Measurements from ENCODE around the gene LHCGR. TPM values are rescaled to one million over a fixed set of nuclear protein-coding genes. Genes with fewer than 3 reads are reported as not detected.

Gene LHCGR
- polyA plus RNA-seq, 1 of the 3 experiments (the other 2 are of a cell fraction): not detected

GRCh38 chr2:48767330-48767729 lies 11.8 kb upstream of the LHCGR start:
- Histone ChIP-seq H3K9me3 (no peaks in the 10 kb centered on the region), H3K9ac (no peak overlapping the region), H3K27me3 (ENCODE audit: insufficient read depth) (no peaks in the 10 kb centered on the region), H3K79me2 (ENCODE audit: insufficient read depth) (no peaks in the 10 kb centered on the region), H2AFZ (ENCODE audit: low read depth) (no peak overlapping the region), H3K4me3 (ENCODE audit: low read depth in 2 of 2, low read length in 1 of 2) (no peak overlapping the region), H3K27ac (ENCODE audit: low read depth in 2 of 2, low read length in 1 of 2) (no peak overlapping the region), H4K20me1 (ENCODE audit: insufficient read depth) (no peaks in the 10 kb centered on the region), H3K4me2 (no peak overlapping the region), H3K4me1 (ENCODE audit: control insufficient read depth in 1 of 2, insufficient read depth in 2 of 2, low read depth in 1 of 2, low read length in 1 of 2) (peaks cover 0 to 7% of the 10 kb centered on the region in 2 experiments; a peak in 1 of 4 replicates), H3K9me2 (no peaks in the 10 kb centered on the region), H3K36me3 (replicated peaks in 1 of 2; ENCODE audit: control insufficient read depth in 1 of 2, insufficient read depth in 2 of 2, low read length in 1 of 2) (no peaks in the 10 kb centered on the region), H3F3A (replicated peaks; ENCODE audit: insufficient read depth) (no peaks in the 10 kb centered on the region)
- ChIA-PET POLR2A (no interaction called here), CTCF (interaction anchor here (1.8 kb wide), 1 partner anchor 18 kb away, joined by 4 read pairs; no protein-coding TSS in a partner anchor)
- no peak for TF ChIP-seq MAX (IDR thresholded peaks at IDR 0.05; ENCODE audit: low read depth)
- TF ChIP-seq YY1 (IDR thresholded peaks at IDR 0.05; ENCODE audit: low read depth): no peak
- TF ChIP-seq EZH2phosphoT487 (IDR thresholded peaks at IDR 0.05; ENCODE audit: borderline replicate concordance, low read depth): no peak
- TF ChIP-seq PBX3 (IDR thresholded peaks at IDR 0.05): no peak
- TF ChIP-seq CHD2 (IDR thresholded peaks at IDR 0.05; ENCODE audit: low read length, partially characterized antibody): no peak
- no peak for TF ChIP-seq FOXJ3 (CRISPR knock-in tag; IDR thresholded peaks at IDR 0.05)
- TF ChIP-seq MEF2A (IDR thresholded peaks at IDR 0.05; ENCODE audit: borderline replicate concordance, low read depth): no peak
- no peak for TF ChIP-seq NFIC (IDR thresholded peaks at IDR 0.05; ENCODE audit: borderline replicate concordance)
- no peak for DNase-seq
- 59% methylated on average over 5 of the region's 8 CpGs for WGBS (ENCODE audit: low lambda C conversion rate)

- Histone ChIP-seq H3K27me3 (ENCODE audit: insufficient read depth) (no peaks in the 10 kb centered on the region), H3K4me2 (no peak overlapping the region), H3K9me3 (no peaks in the 10 kb centered on the region), H3K27ac (ENCODE audit: low read depth in 2 of 2, low read length in 1 of 2) (no peak overlapping the region), H3K4me1 (ENCODE audit: control insufficient read depth in 1 of 2, insufficient read depth in 2 of 2, low read depth in 1 of 2, low read length in 1 of 2) (no peaks in the 10 kb centered on the region), H3F3A (replicated peaks; ENCODE audit: insufficient read depth) (no peaks in the 10 kb centered on the region), H3K36me3 (replicated peaks in 1 of 2; ENCODE audit: control insufficient read depth in 1 of 2, insufficient read depth in 2 of 2, low read length in 1 of 2) (no peaks in the 10 kb centered on the region), H4K20me1 (ENCODE audit: insufficient read depth) (no peaks in the 10 kb centered on the region), H3K9me2 (no peaks in the 10 kb centered on the region), H2AFZ (ENCODE audit: low read depth) (no peak overlapping the region), H3K9ac (no peak overlapping the region), H3K4me3 (ENCODE audit: low read depth in 2 of 2, low read length in 1 of 2) (no peak overlapping the region), H3K79me2 (ENCODE audit: insufficient read depth) (no peaks in the 10 kb centered on the region)
- TF ChIP-seq RXRA (IDR thresholded peaks at IDR 0.05; ENCODE audit: borderline replicate concordance, low read depth) (no peak), RCOR1 (IDR thresholded peaks at IDR 0.05; ENCODE audit: low read length) (no peak), MAX (IDR thresholded peaks at IDR 0.05; ENCODE audit: low read depth) (no peak), POLR2AphosphoS5 (IDR thresholded peaks at IDR 0.05; ENCODE audit: low read depth, low read length) (no peak)
- ChIA-PET POLR2A (no interaction called here), CTCF (interaction anchor here (1.2 kb wide), 1 partner anchor 13 kb away, joined by 3 read pairs; no protein-coding TSS in a partner anchor)
- no peak for DNase-seq
- 74% methylated on average over 3 of the region's 3 CpGs for WGBS (ENCODE audit: low lambda C conversion rate)
Observed at GRCh38 chr2:48760826-48761225, 5.3 kb upstream of the LHCGR start.
